MM.1S (cell line): ENCODE data around the gene DAW1.
"Not testable (repeated sequence)": the region's sequence is repeated elsewhere in the genome, so short reads cannot be mapped to it uniquely, and the experiment has no call there.

Experiments used
- DNase-seq: peaks from one replicate; pipeline ENCODE4 v3.0.0-alpha.2; 2015
- H2AFZ ChIP-seq: fragments of 300-600 bp; sonication (generic); 2 replicates; pipeline ENCODE4 v1.6.0; 2016; ENCODE audit warnings: antibody characterized with exemption, low read length
- H3F3A ChIP-seq: fragments of 300-600 bp; sonication (generic); 2 replicates; pipeline ENCODE4 v1.6.1; 2016; ENCODE audit warnings: mild to moderate bottlenecking, antibody characterized with exemption, low read length, moderate library complexity, mixed read lengths; ENCODE audit not compliant: insufficient read depth
- H3K27ac ChIP-seq: fragments of 300-600 bp; sonication (generic); 2 replicates; pipeline ENCODE4 v1.5.1; 2016; ENCODE audit warnings: mild to moderate bottlenecking, low read length
- H3K27me3 ChIP-seq: fragments of 300-600 bp; sonication (generic); replicated peaks from 2 replicates; pipeline ENCODE4 v1.6.0; 2016; ENCODE audit warnings: low read length; ENCODE audit not compliant: insufficient read depth
- H3K36me3 ChIP-seq: fragments of 300-600 bp; sonication (generic); replicated peaks from 2 replicates; pipeline ENCODE4 v1.6.1; 2016; ENCODE audit warnings: mild to moderate bottlenecking, low read length, mixed read lengths; ENCODE audit not compliant: insufficient read depth
- H3K4me1 ChIP-seq: fragments of 300-600 bp; sonication (generic); 2 replicates; pipeline ENCODE4 v1.6.1; 2016; ENCODE audit warnings: low read length, mixed read lengths
- H3K4me2 ChIP-seq: fragments of 300-600 bp; sonication (generic); 2 replicates; pipeline ENCODE4 v1.6.0; 2016; ENCODE audit warnings: low read depth, low read length
- H3K4me3 ChIP-seq: fragments of 300-600 bp; sonication (generic); 2 replicates; pipeline ENCODE4 v1.5.1; 2016; ENCODE audit warnings: low read length, mixed read lengths
- H3K79me2 ChIP-seq: fragments of 300-600 bp; sonication (generic); 2 replicates; pipeline ENCODE4 v1.6.1; 2016; ENCODE audit warnings: mixed run types, low read length, mixed read lengths
- H3K9ac ChIP-seq: fragments of 300-600 bp; sonication (generic); 2 replicates; pipeline ENCODE4 v1.6.1; 2016; ENCODE audit warnings: low read length, mixed read lengths
- H3K9me2 ChIP-seq: fragments of 300-600 bp; sonication (generic); replicated peaks from 2 replicates; pipeline ENCODE4 v1.6.1; 2016; ENCODE audit warnings: mild to moderate bottlenecking, low read length, mixed read lengths; ENCODE audit not compliant: insufficient read depth
- H3K9me3 ChIP-seq: fragments of 300-600 bp; sonication (generic); replicated peaks from 2 replicates; pipeline ENCODE4 v1.6.1; 2016; ENCODE audit warnings: mild to moderate bottlenecking, low read length, mixed read lengths; ENCODE audit not compliant: insufficient read depth
- H4K20me1 ChIP-seq: fragments of 300-600 bp; sonication (generic); 2 replicates; pipeline ENCODE4 v1.6.1; 2016; ENCODE audit warnings: mild to moderate bottlenecking, low read length, moderate library complexity, mixed read lengths; ENCODE audit not compliant: insufficient read depth
- CTCF ChIP-seq: fragments of 300-600 bp; sonication (generic); IDR thresholded peaks from 2 replicates; pipeline ENCODE4 v1.5.1; 2016; ENCODE audit warnings: antibody characterized with exemption, low read length, mixed read lengths
- EZH2 ChIP-seq: fragments of 300-600 bp; sonication (generic); optimal IDR thresholded peaks from 2 replicates; pipeline ENCODE3; 2017; ENCODE audit warnings: low read depth, mild to moderate bottlenecking, antibody characterized with exemption, low read length, mixed read lengths
- EZH2phosphoT487 ChIP-seq: fragments of 300-600 bp; sonication (generic); IDR thresholded peaks from 2 replicates; pipeline ENCODE4 v1.6.1; 2018; ENCODE audit warnings: antibody characterized with exemption, low read length

DAW1 gene

DNA sequence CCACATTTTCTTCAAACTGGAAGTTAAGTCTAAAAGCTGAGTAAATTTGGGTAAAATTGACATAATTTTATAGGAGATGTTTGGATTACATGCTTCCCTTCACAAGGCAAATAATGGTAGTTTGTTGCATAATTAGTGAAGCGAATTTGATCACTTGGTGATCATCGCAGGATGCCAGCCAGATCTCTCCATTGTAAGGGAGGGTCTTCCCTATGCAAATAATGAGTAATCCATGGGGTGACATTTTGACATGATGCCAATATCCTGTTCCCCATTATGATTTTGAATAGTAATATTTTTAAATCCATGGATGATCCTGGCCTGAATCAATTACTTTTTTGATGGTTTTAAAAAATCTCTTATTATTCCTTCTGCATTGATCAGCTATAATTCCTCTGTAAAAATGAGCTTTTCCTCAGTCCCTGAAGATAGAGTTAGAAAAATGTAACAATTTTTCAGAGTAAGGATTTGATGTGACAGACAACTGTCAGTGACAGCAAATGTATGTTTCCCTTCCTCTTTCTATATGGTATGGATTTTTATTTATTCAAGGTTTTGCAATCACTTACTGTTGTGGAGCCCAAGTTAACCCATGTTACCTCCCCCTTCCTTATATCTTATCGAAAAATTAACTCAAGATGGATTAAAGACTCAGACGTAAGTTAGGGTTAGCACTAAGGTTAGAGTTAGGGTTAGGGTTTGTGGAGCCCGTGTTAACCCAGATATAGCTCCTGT lies 36.3 kb upstream of the DAW1 start:
- Histone ChIP-seq H3K27me3 (no peaks in the 10 kb centered on the region), H3K27ac (no peak overlapping the region), H3K36me3 (no peaks in the 10 kb centered on the region), H3K79me2 (no peaks in the 10 kb centered on the region), H2AFZ (no peak overlapping the region), H3K4me3 (no peak overlapping the region), H3K4me2 (no peak overlapping the region), H3K9me3 (no peaks in the 10 kb centered on the region), H4K20me1 (no peaks in the 10 kb centered on the region), H3K9me2 (no peaks in the 10 kb centered on the region), H3F3A (no peaks in the 10 kb centered on the region), H3K4me1 (no peaks in the 10 kb centered on the region), H3K9ac (no peak overlapping the region)
- no peak for DNase-seq
- TF ChIP-seq EZH2 = no peak
- TF ChIP-seq CTCF = no peak
- no peak for TF ChIP-seq EZH2phosphoT487

GRCh38 chr2:227839339-227840129 lies 31.9 kb upstream of the DAW1 start:
- not testable (repeated sequence) for H3K9ac ChIP-seq, H3K27me3 ChIP-seq, H3K9me3 ChIP-seq, H3K4me1 ChIP-seq, H3K79me2 ChIP-seq, H3K9me2 ChIP-seq, H3K27ac ChIP-seq, H2AFZ ChIP-seq, H3K4me3 ChIP-seq, H3K36me3 ChIP-seq, DNase-seq, H3K4me2 ChIP-seq, H4K20me1 ChIP-seq, H3F3A ChIP-seq

DNA sequence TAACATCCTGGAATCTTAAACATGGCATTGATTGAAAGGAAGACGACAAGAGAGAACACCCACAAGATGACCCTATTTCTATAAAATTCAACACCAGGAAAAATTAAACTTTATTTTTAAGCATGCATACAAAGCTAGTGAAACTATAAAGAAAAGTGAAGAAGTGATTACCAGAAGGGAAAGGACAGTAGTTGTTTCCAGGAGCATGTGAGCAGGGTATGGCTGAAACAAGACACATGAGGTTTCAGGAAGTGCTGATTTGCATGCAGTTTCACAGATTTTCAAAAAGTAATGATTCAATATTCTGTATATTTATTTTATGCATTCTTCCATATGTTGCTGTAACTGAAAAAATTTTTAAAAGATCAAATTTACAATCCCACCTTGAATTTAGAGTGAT lies 24.6 kb upstream of the DAW1 start:
- H3K36me3 ChIP-seq = no peaks in the 10 kb centered on the region
- H3K4me2 ChIP-seq = no peak overlapping the region
- DNase-seq = no peak
- no peak overlapping the region for H3K4me3 ChIP-seq
- no peaks in the 10 kb centered on the region for H3K27me3 ChIP-seq
- no peak overlapping the region for H3K27ac ChIP-seq
- H2AFZ ChIP-seq = no peak overlapping the region
- H3K9me3 ChIP-seq = no peaks in the 10 kb centered on the region
- no peak for TF ChIP-seq CTCF
- no peak for TF ChIP-seq EZH2phosphoT487
- TF ChIP-seq EZH2 = no peak
- H3K79me2 ChIP-seq = no peaks in the 10 kb centered on the region
- no peaks in the 10 kb centered on the region for H3F3A ChIP-seq
- H3K9me2 ChIP-seq = no peaks in the 10 kb centered on the region
- H3K9ac ChIP-seq = no peak overlapping the region
- H3K4me1 ChIP-seq = no peaks in the 10 kb centered on the region
- H4K20me1 ChIP-seq = no peaks in the 10 kb centered on the region

DNA sequence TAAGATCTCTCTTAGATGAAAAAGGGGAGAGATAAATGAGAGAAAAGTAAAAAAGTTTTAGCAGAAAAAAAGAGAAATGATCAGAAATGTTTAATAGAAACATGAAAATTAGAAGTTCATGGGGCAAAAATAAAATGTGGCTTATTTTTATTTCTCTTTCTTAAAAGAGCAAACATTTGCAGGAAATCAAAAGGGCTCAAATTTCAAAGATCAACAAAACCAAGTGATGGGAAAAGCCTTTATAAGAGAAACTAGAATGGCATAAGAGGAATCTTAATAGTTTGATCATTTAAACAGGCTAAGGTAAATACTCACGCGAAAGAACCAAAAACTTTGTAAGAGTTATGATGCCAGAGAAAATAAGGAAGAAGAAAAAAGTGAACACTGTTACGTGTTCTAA lies 23.3 kb upstream of the DAW1 start:
- H3K79me2 ChIP-seq = no peaks in the 10 kb centered on the region
- H3K9ac ChIP-seq = no peak overlapping the region
- no peaks in the 10 kb centered on the region for H4K20me1 ChIP-seq
- TF ChIP-seq EZH2 = no peak
- TF ChIP-seq EZH2phosphoT487 = no peak
- TF ChIP-seq CTCF = no peak
- no peak overlapping the region for H3K4me2 ChIP-seq
- H3F3A ChIP-seq = no peaks in the 10 kb centered on the region
- no peaks in the 10 kb centered on the region for H3K9me2 ChIP-seq
- no peak overlapping the region for H3K27ac ChIP-seq
- H3K4me3 ChIP-seq = no peak overlapping the region
- H3K36me3 ChIP-seq = no peaks in the 10 kb centered on the region
- no peak overlapping the region for H2AFZ ChIP-seq
- no peak for DNase-seq
- H3K9me3 ChIP-seq = no peaks in the 10 kb centered on the region
- no peaks in the 10 kb centered on the region for H3K4me1 ChIP-seq
- H3K27me3 ChIP-seq = no peaks in the 10 kb centered on the region
